ENCODE measurements around the gene GOLGA8N.

The GOLGA8N gene

DNA sequence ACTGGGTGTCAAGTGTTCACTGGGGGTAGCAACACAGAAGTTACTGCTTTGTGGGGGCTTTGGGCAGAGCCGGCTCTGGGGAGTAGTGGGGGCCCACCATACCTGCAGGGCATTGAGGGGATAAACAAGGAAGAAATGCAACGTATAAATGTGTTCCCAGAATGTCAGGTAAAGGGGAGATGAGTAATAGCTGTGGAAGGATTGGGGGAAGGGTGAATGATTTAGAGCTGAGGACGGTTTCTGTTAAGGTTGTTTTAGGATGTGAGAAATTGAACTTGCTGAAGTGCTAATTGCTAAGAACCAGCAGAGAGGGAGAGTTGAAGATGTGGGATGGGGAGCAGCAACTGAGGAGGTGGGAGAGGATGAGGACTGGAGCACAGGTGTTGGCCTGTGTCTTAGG lies 58.9 kb downstream of the GOLGA8N start:
- DNase-seq, result no peak

DNA sequence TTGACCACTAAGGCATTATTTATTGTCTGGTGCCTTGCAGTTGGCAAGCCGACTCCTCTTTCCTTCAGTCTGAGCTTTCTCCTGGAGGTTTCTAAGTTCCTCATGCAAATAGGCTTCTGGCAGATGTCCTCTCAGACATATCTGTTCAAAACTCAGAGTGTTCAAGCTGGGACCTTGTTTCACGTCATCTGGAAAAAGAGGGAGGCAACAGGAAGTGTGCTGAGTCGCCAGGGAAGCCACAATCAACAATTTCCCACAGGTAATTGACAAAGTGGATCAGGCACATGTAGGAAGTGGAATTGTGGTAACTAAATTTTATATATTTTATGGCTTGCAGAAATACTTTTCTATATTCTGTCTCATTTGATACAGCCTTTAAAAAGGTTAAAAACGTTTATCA lies 62.8 kb downstream of the GOLGA8N start:
- DNase-seq, result no peak

DNA sequence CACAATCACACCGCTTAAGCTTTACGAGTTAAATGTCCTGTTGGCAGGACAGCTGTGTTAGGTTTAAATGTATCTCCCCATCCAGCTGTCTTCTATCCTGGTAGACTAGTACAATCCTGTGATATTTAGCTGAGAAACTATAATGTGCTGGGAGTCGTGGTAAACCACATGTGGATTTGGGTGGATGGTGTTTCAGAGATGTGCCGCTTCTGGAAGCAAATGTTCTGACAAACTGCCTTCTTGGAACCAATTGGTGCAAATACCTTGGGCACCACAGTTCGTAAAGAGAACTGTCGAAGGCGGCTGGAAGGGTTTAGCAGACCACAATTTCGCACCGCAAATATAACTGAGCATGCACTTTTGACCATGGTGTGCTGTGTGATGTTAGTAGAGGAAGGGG lies 63.2 kb downstream of the GOLGA8N start:
- DNase-seq, result no peak

Data from inflammatory macrophage (primary cell).